Measurements from ENCODE around the gene GMDS. TPM values are rescaled to one million over a fixed set of nuclear protein-coding genes. Genes with fewer than 3 reads are reported as not detected.

The GMDS gene
- total RNA-seq, 1 donor from 2014 or later, result 12.6 TPM

DNA sequence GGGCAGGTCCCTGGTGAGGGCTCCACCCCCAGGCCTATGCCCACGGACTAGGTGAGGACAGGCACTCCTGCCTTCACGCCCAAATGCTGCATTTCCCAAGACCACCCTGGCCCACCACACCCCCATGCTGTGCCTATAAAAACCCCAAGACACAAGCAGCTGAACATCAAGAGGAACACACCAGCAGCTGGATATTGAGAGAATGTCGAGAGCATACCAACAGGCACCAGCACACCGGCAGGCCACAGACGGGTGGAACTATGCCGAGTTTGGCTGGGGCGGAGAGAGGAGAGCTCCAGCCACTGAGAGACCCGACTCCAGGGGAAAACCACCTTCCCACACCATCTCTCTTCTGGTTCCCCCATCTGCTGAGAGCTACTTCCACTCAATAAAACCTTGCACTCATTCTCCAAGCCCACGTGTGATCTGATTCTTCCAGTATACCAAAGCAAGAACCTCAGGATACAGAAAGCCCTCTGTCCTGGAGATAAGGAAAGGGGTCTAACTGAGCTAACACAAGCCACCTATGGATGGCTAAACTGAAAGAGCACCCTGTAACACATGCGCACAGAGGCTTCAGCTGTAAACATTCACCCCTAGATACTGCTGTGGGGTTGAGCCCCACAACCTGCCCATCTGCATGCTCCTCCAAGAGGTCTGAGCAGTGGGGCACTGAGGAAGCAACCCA lies 319.5 kb downstream of the GMDS start:
- DNase-seq, result no peak

DNA sequence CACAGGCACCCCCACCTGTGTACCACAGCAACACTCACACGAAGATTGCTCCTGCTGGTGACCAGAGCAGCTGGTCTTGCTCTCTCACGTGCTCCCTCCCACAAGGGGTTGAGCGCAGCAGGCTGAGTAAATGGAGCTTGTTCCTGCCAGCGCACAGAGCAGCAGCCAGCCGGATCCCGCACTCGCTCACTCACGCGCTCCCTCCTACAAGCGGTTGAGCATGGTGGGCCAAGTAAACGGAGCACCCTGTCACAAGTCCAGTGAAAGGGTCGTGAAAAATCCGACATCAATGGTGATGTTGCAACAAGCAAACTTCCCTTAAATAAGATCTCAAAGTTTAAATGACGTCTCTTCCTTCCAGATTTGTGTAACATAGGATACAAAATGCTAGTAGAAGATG lies 322.0 kb downstream of the GMDS start:
- DNase-seq, result no peak

DNA sequence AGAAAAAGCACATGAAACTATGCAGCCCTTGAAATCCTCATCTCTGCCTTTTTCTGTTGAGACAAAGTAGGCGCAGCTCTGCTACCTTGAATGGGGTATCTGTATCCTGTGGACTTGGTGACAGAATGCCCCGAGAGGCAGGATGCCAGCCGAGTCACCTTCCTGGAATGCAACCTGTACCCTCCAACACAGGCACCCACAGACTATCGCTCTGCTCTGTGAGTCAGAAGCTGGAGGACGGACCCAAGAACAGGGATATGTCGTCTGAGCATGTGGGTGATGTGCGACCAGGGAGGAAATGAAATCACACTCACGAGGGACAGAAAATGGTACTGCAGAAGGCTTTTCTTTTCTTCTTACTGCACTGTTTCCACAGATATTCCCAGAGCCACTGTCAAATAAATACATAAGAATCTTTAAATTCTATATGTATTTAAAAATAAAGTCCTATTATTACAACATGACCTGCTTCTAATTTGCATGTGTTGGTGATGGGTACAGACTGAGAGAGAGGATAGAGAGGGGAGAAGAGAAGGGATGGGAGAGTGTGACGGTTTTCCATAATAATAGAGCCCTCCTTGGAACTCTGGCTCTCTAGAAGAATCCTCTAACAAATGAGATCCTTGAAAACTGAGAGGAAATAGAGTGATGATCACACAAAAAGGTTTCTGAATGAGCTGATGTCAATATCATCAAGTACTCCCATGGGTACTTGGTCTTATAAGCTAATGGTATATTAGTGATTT lies 327.6 kb downstream of the GMDS start:
- peak; percentile 87 for DNase-seq

DNA sequence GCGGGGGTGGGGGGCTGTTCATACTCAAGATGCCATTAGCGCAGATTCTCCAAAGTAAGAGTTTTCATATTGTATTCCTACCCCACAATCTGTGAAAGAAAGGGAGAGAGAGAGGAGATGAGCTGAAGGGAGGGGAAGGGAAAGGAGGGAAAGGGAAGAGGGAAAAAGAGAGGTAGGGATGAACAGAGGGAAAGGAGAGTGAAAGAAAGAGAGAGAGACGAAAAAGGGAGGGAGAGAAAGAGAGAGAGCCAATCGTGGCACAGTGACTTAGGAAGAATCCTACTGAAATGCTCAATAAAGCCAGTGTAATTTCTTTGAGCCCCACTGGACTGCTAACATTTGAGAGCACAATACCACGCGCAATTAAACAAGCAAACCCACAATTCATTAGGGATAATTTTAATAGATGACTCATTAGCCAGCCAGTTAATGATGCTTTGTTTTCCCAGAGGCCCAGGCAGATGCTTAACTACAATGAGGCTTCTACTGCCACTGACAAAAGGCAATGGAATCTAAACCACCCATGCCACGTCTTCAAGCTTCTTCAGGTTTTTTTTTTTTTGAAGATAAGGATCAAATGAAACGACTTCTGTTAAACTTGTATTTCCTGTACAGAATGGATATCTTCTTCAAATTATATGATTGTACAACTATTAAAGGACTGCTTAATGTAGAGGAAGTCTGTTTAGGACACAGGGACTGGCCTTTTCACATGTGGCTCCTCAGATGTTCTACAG lies 328.9 kb downstream of the GMDS start:
- DNase-seq, result peak; percentile 49

DNA sequence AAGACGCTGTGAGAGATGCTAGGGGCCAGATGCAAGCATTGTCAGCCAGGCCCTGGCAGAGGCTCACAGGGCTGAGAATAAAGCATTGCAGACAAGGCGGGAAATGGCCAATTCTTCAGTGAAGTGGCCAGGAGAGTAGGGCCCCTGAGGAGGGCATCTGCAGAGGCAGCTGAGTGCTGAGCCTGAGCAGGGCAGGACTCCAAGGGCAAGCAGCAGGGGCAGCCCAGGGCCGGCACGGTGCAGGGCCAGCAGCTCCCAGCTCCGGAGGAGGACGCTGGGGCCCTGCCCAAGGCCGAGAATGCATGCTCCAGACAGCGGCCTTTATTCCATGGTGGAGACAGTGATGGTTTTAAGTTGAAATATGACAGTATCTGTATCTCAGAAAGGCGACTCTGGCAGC lies 330.2 kb downstream of the GMDS start:
- no peak for DNase-seq

DNA sequence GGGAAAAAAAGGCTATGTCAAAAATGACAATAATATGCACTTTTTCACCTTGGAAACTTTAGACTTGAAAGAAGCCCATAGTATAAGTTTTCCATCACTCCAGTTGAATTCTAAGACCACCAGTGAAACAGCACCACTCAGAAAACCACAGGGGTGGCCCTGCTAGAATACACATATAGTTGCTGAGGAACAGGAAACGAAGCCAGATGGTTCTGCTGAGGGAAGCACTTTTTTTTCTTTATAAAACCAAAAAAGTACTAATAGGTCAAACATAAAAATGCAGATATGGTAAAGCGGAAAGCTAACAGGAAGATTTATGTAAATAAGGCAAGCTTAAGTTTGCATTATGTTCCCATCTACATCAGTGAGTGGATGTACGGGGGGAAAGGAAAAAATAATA lies 331.8 kb downstream of the GMDS start:
- DNase-seq, result no peak

DNA sequence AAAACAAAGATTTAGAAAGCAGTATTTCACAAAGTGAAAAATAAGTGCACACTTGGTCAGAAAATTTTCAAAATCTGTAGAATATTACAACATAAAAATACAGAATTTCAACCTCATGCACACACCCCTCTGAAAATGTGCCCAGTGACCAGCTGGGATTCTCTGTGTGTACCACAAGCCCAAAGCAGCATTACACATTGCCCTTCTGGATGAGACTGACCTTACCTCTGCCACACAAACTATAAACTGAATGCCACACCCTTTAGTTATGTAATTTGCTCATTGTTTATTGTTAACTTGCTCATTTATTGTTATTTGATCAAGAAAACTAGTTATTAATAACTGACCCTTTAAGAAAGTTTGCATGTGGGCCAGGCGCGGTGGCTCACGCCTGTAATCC lies 332.7 kb downstream of the GMDS start:
- no peak for DNase-seq

DNA sequence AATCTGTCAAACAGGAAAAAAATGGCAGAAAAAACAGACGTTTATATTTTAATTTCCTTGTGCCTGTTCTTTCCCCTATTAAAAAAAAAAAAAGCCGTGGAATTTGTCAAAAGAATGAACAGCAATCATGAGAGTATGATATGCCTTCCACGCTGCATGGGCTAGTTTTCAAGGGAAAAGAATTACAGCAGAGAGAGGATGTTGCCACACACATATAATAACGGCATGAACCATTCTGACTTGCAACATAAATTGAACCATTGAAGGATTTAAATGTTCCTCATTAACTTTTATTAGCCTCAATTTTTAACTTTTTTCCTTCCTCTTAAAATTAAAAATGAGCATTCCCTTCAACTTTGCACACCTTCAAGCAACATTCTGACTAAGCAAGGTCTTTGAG lies 333.9 kb downstream of the GMDS start:
- no peak for DNase-seq

DNA sequence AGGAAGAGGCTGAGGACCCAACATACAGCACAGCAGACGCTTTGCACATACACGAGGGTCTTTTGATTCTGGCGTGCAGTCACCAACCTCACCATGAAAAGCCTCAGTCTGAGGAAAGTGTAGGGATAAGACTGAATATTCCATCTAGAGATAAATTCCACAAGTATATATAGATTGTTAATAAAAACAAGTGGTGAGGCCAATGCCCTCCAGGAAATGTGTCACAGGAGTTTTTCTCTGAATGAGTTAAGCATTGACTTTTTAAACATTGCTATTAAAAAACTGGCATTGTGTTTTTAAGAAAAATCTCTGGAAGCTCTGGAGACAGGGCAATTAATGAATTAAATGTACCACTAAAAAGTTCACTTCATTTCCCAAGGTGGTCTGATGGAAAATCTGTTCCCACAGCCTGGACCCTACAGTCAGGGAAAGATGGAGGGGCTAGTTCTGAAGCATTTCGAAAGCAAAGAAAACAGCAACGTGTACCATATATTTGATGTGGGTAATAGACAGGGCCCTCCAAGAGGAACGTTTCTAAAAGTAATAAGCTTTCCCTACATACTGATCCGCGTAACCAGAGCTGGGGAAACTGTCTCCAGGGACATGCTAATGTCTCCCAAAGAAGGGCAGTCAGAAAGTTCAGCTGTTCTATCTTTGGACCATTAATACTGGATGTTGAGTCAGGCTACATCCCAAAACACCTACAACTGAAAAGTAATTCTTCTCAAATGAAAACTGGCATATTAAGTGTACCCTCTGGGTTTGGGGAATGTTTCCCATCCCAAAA lies 334.6 kb downstream of the GMDS start:
- DNase-seq, result peak; percentile 57

DNA sequence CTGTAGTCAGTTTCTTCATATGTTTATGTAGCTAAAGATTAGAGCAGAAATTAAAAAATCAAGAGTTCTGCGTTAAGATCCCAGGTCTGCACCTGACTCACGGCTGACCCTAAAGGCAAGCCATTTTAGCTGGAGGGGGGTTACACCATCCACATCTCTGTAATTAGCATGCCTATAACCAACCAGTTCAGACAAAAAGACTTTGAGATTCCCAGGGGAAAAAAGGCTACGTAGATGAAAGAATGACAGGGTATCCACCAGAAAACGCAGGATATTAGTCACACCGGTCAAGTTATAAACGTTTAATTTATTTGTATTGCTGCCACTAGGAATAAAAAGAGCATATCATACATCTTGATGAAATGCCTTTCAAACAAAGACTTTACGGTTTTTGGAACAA lies 336.6 kb downstream of the GMDS start:
- DNase-seq, result peak; percentile 90

DNA sequence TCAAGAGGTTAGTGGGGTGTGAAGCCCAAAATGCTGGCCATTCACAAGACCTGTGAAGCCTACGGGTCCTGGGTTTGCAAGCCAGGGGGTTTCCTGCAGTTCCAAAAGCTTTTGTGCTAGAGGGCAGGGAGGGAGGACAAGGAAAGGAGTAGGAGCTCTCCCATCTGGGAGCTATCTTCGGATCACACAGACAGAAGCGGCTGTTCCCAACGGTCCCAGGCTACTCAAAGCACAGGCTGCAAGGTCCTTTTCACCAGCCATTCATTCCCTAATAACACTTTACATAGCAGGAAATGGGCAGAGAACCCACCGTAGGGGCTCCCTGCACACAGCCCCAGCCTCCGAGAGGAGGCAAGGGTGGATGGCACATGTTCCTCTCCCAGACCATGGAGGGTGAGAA lies 338.8 kb downstream of the GMDS start:
- DNase-seq, result no peak

DNA sequence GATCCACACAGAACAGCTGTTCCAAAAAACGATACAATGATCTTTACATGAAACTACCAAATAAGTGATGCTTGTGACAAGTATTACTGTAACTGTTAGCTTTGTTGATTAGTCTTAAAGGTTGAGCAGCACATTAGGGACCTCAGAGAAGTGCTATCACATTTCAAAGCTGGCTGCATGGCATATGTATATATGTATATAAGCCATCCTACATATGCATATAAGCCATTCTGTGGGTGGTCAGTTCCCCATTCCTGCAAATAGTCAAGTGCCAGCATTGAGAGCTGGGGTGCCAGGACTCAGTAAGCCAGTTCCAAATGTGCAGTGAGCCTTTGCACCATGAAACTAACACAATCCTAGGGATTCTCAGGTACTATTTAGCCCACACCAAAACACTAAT lies 339.4 kb downstream of the GMDS start:
- DNase-seq, result no peak

DNA sequence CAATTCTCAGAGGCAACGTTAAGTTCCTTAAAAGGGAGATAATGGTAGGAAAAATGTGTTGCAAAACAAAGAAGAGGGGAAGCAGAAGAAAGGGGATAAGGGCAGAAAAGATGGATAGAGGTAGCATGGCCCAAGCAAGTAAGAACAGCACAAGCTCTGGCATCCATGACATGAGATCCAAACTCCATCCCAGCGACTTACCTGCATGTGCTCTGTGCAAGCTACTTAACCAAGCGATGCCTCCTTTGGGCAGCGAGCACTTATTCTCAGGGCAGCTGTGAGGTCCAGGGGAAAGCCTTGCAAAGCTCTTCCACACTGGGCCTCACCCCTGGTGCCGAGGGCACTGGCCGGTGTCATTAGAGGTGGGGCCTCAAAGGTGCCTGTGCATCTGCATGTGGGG lies 340.5 kb downstream of the GMDS start:
- no peak for DNase-seq

DNA sequence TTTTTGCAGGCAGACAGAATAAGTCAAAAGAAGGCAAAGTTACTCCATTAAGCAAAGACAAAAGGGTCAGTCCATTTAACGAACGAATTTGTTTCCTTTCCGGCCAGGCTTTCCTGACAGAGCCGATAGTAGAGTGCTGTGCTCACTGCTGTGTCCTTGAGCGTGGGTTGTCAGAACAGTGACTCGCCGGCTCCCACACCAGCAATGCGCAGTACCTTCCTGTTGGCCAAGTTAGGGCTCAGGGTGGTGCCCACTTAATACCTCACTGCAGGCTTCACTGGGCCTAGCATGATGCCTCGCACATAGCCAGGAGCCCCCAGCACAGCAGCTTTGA lies 341.0 kb downstream of the GMDS start:
- DNase-seq, result peak; percentile 79

DNA sequence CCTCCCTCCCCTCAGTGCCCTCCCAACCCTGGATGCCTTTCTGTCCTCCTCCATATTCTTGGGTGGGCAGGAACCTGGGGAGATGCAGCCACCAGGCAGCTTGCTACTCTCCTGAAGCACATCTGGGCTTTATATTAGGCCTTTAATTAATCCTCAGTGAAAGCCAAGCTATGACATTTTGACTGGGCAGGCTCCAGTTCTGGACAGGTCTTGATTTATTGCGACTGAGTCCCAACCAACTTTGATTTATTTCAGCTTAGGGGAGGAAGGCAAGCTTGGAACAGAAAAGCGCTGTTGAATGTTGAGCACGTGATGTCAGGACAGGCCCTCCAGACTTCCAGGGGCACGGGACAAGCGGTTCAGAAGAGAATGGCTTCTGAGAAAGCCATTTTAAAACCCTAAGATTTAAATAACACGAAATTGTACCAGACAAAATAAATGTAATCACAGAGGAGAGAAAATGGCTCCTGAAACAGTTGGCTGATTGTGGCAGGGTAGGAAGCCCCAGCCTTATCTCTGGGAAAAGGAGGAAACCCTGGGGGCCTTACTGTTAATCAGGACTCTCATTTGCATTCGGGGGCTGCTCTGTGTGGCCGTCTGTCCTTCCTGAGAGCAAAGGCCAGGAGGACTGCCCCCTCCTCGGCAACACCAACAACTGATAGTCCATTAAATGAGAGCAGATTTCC lies 341.5 kb downstream of the GMDS start:
- DNase-seq, result peak; percentile 52

DNA sequence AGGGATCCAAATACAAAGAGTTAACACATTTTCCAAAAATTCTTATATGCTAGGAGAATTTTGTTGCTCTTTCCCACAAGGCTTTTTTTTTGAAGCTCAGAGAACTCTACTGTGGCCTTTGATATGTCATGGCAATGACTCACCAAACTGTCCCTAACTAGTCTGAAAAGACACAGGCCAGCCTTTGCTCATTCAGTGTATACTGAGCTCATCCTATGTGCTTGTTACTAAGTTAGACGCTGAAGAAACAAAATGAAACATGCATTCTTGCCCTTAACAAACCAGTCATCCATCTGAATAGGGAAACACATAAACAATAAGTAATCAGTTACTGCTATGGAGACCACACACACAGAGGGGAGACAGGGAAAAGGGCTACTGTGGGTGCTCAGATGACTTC lies 343.8 kb downstream of the GMDS start:
- no peak for DNase-seq

DNA sequence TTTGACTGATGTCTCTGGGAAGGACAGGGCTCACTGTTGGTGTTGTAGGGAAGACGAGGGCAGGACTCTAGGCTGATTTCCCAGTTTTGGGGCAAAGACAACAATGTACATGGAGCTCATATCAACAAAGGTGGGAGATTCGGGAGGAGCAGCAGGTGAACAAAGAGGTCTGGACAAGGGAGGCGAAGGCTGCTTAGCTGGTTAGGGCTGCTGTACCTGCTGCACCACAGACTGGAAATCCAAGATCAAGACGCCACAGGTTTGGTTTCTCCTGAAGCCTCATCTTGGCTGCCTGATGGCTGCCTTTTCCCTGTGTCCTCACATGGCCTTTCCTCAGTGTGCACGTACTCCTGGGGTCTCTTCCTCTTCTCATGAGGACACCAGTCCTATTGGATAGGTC lies 348.5 kb downstream of the GMDS start:
- no peak for DNase-seq

DNA sequence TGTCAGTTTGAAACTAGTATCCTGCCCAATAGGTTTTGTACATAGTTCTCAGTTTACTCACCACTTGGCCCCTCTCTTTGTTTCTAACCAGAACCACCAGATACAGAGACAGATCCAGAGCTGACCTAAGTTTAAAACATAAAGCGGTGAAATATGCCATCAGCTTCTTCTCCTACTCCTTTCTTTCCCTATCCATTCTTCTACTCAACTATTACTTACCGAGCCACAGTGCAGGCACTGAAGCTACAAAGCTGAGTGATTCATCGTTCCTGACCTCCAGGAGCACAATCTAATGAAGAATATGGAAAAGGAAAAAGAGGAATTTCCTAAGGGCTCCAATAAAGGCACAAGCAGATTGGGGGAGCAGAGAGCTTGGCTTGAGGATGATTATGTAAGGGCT lies 349.7 kb downstream of the GMDS start:
- DNase-seq, result peak; percentile 33

DNA sequence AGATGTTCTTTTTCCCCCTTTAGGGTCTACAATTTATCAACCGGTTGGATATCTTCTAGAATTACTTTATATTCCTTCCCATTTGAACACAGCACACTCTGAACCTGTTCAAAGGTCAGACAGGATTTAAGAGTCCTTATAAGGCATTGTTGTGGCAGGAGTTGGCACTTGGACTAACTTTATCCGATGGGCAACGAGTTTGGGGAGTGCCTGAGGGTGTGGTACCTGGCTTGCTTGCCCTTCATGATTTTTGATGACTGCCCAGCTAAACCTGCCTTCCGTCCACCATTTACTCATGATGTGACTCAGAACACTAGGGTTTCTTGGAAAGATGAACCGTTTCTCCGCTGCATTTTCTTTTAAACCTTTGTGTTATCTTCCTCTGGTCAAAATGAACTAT lies 350.5 kb downstream of the GMDS start:
- no peak for DNase-seq

DNA sequence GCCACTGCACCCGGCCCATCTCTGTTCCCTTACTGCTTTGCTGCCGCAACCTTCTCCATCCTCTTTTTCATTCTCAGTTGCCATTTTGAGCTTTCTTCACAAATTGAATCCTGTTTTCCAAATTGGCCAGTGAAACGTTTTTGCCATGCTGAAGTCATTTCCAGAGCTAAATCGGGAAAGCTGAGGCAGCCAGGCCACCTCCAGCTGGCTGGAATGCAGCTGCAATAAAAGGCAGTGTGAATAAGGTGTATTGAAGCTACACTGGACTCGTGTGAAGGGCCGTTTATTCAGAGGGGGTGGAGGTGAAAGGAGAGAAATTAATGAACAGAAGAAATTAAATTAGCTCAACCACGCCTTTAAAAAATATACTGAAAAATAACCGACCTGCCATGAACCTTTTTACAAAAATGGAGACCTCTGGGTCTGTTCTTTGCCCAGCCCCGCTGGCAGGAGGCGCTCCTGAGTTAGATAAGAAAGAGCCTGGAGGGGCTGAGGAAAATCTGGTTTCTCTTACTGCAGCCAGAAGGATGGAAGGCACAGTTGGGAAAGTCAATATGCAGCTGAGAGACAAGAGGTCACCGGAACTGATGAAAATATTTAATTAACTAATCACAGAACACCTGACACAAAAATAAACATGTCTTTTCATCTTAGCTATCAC lies 351.8 kb downstream of the GMDS start:
- peak; percentile 17 for DNase-seq

DNA sequence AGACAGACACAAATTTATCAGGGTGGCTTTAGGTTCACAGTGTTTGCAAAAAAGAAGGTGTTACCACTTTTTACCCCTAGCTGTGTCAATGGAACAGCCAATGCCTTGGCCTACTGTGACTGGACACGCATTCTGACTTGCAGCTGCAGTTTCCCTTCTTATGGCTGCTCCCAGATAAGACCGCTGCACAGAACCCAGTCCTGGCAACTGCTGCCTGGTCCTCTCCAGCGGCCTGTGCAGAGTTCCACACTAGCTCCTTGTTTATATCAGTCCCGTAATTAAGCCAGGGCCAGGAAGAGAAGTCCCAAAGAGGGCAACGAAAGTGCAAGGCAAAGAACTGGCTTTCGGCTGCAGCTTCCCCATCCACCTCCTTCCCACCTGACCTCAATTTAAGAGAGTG lies 352.7 kb downstream of the GMDS start:
- no peak for DNase-seq

DNA sequence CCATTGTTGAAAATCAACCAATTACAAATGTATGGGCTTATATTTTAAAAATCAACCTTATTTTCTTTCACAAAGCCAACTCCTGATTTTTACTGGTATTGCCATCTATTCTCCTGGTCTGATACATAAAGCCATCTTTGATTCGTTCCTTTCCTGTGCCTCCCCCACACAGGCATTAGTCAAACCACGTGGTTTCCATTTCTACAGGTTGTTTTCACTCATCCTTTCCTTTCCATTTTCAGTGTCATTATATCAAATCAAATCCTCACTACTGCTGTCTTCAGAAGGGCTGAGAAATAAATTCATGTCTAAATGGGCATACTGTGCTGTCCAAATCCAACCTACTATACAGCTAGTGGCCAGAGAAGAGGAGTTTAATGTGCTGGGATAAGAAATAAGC lies 354.4 kb downstream of the GMDS start:
- DNase-seq, result no peak
